Germinal center (tissue), 1 donor: ENCODE data around the gene LAMC2.
"Not testable (repeated sequence)": the region's sequence is repeated elsewhere in the genome, so short reads cannot be mapped to it uniquely, and the experiment has no call there.

Source experiments
- DNase-seq: peaks from one replicate; pipeline ENCODE4 v3.0.0; 2012; ENCODE audit warnings: mixed read lengths, low spot score

Gene LAMC2

DNA sequence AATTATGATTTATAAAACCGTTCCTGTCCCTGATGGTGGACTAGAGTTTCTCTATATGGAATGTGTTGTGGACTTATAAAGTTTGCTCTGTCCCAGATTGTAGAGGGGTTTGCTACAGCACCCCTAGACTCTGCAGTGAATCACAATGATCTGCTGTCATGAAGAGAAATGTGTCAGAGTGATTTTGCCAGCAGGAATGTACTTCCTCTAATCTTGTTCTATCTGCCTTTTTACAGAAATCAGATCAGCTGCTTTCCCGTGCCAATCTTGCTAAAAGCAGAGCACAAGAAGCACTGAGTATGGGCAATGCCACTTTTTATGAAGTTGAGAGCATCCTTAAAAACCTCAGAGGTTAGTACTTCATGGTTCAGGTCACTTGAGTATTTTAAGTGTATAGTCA lies 52.0 kb downstream of the LAMC2 start:
- no peak for DNase-seq

DNA sequence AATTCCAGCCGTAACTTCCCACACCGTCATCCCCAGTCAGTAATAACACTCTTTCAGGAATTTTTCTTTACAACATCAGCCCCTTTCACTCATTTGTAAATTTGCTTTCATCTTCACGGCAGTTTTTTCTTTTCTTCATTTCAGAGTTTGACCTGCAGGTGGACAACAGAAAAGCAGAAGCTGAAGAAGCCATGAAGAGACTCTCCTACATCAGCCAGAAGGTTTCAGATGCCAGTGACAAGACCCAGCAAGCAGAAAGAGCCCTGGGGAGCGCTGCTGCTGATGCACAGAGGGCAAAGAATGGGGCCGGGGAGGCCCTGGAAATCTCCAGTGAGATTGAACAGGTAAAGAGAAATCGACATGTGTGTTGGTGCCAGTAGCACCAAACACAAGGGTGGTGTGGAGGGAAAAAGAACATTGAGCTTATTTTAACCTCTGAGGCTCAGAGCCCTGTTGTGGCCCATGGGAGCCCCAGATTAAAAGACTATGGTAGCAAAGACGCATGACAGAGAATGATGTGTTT lies 53.2 kb downstream of the LAMC2 start:
- DNase-seq: no peak

DNA sequence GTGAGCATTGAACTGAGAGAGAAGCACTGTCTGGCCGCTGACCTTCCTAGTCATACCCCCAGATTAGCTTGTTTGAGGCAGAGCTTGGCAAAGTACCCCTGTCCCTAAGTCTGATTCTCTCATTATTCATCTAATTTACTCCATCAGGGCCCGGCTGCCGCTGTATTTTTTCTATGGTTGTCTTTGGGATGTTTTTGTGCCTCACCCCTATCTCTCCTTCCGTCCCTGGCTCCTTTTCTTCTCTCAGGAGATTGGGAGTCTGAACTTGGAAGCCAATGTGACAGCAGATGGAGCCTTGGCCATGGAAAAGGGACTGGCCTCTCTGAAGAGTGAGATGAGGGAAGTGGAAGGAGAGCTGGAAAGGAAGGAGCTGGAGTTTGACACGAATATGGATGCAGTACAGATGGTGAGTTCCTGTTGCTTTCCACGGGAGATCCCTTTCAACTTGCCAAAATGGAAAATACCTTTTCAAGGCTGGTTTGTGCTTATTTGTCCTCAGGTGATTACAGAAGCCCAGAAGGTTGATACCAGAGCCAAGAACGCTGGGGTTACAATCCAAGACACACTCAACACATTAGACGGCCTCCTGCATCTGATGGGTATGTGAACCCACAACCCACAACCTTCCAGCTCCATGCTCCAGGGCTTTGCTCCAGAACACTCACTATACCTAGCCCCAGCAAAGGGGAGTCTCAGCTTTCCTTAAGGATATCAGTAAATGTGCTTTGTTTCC lies 53.9 kb downstream of the LAMC2 start:
- no peak for DNase-seq

DNA sequence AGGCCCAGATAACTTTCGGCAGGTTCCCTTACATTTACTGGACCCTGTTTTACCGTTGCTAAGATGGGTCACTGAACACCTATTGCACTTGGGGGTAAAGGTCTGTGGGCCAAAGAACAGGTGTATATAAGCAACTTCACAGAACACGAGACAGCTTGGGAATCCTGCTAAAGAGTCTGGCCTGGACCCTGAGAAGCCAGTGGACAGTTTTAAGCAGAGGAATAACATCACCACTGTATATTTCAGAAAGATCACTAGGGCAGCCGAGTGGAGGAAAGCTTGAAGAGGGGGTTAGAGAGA lies 54.4 kb downstream of the LAMC2 start:
- DNase-seq: no peak

DNA sequence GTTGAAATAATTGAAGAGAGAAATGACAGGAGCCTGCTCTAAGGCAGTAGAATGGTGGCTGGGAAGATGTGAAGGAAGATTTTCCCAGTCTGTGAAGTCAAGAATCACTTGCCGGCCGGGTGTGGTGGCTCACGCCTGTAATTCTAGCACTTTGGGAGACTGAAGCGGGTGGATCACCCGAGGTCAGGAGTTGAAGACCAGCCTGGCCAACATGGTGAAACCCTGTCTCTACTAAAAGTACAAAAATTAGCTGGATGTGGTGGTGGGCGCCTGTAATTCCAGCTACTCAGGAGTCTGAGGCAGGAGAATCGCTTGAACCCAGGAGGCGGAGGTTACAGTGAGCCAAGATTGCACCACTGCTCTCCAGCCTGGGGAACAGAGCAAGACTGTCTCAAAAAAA lies 54.8 kb downstream of the LAMC2 start:
- DNase-seq: not testable (repeated sequence)

DNA sequence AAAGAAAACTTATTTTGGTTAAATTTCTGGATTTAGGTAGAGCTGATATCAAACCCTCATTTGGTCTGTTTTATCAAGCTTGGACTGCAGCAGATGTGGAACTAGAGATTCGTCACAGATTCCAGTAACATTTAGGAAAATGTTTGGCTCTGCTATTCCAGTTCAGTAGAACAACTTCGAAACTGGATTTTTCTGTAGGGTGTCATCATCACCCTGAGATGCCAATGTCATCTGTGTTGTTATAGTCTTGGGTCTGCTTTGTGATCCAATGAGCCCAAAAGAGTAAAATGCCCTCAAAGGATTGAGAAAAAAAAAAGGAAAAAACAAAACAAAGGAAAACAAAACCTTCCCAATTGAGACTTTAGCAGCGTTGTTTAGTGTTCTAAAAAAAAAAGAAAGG lies 55.4 kb downstream of the LAMC2 start:
- DNase-seq: no peak

DNA sequence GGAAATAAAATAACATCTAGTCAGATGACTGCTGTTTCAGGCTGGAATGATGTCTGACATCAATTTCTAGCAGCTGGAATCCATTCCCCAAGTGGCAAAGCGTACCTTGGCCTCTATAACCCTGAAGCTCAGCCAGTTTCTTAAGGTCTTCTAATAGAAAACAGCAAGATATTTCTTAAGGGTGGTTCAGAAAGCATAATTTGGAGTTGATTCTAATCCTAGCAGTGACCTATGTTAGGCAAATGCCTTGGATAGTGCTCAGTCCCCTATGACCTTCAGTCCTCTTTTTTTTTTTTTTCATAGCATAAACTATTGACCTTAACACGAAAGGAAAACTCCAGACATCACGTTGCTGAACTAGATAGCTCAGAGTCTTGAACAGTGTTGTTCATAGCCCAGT lies 56.5 kb downstream of the LAMC2 start:
- no peak for DNase-seq

DNA sequence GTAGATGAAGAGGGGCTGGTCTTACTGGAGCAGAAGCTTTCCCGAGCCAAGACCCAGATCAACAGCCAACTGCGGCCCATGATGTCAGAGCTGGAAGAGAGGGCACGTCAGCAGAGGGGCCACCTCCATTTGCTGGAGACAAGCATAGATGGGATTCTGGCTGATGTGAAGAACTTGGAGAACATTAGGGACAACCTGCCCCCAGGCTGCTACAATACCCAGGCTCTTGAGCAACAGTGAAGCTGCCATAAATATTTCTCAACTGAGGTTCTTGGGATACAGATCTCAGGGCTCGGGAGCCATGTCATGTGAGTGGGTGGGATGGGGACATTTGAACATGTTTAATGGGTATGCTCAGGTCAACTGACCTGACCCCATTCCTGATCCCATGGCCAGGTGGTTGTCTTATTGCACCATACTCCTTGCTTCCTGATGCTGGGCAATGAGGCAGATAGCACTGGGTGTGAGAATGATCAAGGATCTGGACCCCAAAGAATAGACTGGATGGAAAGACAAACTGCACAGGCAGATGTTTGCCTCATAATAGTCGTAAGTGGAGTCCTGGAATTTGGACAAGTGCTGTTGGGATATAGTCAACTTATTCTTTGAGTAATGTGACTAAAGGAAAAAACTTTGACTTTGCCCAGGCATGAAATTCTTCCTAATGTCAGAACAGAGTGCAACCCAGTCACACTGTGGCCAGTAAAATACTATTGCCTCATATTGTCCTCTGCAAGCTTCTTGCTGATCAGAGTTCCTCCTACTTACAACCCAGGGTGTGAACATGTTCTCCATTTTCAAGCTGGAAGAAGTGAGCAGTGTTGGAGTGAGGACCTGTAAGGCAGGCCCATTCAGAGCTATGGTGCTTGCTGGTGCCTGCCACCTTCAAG lies 57.3 kb downstream of the LAMC2 start:
- no peak for DNase-seq

DNA sequence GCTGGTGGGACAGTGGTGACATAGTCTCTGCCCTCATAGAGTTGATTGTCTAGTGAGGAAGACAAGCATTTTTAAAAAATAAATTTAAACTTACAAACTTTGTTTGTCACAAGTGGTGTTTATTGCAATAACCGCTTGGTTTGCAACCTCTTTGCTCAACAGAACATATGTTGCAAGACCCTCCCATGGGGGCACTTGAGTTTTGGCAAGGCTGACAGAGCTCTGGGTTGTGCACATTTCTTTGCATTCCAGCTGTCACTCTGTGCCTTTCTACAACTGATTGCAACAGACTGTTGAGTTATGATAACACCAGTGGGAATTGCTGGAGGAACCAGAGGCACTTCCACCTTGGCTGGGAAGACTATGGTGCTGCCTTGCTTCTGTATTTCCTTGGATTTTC lies 58.4 kb downstream of the LAMC2 start:
- DNase-seq: no peak

DNA sequence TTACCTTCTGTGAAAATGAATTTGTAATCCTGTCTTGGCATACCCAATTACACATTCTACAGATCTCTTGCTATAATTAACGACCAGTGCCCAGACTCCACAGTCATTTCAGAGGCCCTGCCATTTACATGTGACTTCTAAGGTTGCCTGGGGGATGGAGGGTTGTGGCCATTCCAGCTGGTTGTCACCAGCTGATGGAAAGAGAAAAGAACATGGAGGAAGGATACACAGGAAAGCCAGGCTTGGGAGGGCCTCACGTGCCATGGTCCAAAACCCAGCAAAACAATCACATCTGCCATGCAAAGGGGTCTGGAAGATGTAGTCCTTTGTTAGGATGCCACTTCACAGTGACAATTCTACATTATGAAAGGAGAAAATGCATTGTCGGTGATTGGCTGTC lies 59.3 kb downstream of the LAMC2 start:
- no peak for DNase-seq

DNA sequence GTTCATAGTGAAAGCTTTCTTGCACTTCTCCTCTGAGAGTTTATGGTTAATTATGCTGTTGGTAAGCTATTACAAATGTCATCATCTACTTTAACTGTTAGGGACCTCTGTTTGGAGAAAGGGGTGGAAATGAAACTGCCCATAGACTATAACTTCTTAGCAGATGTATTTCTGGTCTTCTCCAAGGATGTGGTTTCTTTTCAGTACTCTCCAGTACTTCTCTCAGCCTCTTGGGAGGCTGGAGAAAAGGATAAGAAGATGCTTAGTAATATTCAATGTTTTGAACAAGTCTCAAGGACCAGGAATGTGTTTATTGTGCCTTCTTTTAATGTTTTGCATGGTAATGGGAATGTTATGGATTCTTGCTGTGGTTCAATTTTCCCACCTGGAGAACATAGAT lies 60.4 kb downstream of the LAMC2 start:
- no peak for DNase-seq

DNA sequence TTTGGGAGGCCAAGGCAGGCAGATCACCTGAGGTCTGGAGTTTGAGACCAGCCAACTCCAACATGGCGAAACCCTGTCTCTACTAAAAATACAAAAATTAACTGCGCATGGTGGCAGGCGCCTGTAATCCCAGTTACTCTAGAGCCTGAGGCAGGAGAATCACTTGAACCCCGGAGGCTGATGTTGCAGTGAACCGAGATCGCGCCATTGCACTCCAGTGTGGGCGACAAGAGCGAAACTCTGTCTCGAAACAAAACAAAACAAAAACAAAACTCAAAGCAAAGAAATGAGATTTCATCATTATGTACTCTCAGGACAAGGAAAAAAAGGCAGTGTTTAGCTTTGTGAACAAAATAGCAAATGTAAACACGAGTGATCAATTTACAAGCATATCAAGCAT lies 61.0 kb downstream of the LAMC2 start:
- no peak for DNase-seq

DNA sequence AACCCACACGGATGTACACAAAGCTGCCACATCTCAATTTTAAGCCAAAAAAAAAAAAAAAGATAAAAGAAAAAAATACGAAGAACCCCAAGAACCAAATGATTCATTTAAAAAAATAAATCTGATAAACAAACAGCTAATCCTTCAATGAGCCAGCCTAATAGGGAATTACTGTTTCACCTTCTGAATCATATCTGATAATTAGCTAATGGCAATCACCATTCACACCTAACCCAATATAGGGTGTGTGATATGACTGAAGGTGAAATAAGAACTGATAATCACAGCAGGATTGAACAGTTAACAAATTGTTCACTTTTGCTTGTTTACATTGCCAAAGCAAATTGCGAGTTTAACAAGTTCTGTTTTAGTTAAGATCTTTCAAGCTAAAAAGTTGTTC lies 61.4 kb downstream of the LAMC2 start:
- DNase-seq: no peak

DNA sequence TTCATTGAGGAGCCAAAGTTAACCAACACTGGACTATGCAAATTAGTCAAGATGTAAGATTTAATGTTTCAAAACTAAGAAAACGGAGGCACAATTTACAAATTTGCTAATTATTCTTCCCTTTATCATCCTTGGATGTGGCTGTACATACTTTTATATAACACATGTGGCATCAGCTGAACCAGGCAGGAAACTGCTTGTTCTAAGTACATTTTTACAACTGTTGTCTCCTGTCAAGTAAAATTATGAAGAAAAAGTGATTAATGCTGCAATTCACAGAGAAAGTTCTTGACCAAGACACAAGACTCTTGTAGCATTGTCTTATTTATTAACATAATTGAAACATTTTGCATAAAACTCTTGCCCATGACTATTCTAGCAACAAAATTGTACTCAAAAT lies 61.9 kb downstream of the LAMC2 start:
- DNase-seq: no peak

DNA sequence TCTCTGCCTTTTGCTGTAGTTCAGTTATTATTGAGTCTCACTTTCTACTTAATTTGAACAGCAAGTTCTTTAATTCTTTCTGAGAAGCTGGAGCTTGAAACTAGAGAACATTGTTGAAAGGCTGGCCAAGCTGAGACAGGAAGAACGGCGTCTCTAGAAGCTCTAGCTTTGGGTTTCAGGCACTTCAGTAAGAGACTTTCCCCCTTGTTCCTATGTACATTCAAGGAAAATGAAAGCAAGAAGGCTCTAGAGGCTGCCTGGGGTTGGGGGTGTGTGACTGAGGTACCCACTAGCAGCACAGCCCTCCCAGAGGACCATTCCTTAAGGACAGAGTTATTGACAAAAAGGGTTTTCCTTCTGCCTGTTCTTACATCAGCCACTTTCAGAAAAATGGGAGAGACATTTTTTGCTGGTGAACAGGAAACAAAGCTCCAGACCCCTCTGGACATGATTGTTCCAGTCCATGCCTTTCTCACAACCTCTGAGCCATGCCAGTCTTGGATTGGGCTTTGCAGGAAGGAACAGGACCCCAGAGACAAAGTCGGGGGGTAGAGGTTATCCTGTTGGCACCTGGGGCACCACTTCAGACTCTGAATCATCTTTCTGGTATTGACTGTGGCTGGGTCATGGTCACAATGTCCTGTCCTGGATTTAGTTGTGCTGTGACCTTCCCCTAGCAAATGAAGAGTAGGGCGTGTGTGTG lies 63.1 kb downstream of the LAMC2 start:
- no peak for DNase-seq

DNA sequence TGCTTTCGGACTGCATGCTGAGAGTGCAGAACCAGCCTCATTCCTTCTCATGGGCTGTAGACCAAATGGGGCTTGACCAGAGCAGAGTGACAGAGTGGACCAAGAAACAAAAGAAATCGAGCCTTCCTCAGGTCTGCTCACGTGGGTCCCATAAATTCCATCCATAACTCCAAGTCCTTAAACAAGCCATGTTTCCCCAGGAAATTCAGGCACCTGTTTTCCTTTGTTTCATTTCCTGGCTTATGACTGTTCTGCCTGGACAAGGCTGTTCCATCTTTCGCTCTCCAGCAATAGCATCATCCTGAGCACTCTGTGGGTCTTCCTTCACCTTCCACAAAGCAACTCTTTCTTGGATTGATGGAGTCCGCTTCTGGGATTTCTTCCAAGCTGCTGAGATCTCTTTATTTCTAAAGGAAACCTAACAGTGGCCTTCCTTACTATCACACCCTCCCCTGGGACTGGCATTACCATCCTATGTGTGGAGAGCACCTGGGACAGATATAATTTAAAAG lies 63.9 kb downstream of the LAMC2 start:
- no peak for DNase-seq

DNA sequence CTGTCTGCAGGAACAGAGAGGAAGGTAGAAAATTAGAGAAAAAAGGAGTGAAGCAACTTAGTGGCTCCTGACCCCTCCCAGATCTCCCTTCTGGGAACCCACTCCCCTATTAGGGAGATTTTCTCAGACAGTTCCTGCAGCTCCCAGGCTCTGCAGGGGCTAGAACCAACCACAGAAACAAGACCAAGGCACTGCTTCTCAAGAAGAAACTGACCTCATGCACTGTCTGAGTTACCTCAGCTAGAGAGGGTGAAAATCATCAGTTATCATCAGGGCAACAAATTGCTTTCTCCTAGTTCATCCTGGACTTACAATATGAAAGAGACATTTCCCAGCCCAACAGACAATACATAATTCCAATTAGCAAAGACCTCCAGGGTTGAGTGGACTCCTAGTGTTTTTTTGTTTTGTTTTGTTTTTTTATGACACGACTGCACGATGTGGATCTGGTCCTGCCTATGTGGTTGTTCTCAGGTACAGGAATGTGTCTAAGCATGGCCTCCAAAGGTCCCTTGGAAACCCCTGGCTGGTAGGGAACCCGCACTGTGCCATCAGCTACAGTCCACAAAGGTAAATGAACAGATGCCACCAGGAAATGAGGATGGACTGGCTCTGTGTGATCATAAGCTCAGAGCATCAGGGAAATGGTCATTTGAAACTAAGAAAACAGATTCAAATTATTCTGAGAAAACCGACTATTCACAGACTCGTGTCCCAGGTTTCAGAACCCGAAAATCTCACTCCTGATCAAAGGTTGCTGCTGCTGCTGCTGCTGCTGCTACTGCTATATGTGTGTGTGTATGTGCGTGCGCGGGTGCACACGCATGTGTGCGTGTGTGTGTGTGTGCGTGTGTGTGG lies 65.3 kb downstream of the LAMC2 start:
- DNase-seq: no peak

DNA sequence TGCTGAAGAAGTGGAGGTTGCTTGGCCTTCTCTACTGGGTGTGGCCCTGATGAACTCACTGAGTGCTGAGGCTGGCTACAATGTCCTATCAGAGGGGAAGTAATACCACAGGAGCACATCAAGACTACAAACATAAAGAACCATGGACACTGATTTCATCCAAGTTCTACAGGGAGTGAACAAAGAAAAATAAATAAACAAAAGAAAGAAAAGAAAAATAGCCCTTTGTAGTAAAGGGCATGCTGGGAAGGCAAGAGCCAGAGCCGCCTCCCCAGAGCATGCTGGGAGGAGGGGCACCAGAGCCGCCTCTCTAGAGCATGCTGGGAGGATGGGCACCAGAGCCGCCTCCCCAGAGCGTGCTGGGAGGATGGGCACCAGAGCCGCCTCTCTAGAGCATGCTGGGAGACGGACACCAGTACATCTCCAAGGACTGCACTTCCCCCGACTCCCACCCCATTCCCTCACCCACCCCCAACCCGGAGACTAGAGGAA lies 65.9 kb downstream of the LAMC2 start:
- no peak for DNase-seq

DNA sequence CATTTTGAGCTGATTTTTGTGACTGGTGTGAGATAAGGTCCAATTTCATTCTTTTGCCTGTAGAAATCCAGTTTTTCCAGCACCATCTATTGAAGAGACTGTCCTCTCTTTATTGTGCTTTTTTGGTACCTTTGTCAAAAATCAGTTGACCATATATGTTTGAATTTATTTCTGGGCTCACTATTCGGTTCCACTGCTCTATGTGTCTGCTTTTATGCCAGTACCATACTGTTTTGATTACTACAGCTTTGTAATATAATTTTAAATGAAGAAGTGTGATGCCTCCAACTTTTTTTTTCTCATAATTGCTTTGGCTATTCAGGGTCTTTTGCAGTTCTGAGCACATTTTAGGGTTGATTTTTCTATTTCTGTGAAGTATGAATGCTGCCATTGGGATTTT lies 69.0 kb downstream of the LAMC2 start:
- DNase-seq: no peak

DNA sequence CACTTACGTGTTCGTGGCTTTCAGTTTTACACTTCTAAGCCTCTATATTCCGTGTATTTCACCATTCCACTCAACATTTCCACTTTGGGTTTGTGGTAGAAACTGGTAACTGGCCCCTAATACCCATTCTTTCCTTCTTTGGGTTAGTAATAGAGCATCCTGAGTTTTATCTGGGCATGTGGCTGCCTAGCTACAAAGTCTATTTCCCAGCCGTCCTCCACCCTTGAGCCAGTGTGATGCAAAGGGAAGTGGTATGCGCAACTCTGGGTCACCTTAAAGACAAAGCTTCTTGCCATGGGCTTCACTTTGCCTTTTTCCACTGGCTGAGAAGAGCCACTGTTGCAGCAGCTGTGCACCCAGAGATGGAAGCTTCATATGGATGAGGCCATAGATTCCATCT lies 73.9 kb downstream of the LAMC2 start:
- no peak for DNase-seq

DNA sequence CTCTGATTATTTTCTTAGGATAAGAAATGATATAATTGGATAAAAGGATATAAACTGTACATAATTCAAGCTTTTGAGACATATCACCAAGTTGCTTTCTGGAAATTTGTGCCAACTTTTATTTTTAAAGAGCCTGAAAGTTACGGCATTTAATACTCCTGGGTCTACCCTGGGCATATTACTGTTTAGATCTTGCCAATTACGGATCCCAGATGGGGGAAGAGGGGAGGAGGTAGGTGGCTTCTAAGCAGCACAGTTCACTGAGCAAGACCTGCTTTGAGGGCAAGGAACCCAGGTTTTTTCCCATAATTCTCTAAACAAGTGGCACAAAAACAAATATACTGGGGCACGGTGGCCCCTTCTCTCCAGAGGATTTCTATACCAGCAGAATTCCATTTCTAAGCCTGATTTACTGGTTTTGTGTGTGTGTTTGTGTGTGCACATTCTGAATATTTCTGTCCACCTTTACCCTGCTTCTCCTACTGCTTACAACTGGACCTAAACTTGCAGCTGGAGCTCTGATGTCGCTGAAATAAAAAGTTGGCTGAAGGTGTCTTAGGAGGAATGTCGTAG lies 76.7 kb downstream of the LAMC2 start:
- no peak for DNase-seq
